HCT116 (cell line): ENCODE measurements around the gene DHRS9. TPM values are rescaled to one million over a fixed set of nuclear protein-coding genes. Genes with fewer than 3 reads are reported as not detected.

ENCODE experiments used
- ATAC-seq: fragments of 200-7000 bp; cut with Tn5 transposase; 2 replicates; pipeline ENCODE4 v1.9.1; 2020; ENCODE audit warnings: mild to moderate bottlenecking, moderate library complexity
- BruUV-seq: library from RNA; stranded (reverse); fragments of 400-500 nt; replicated peaks from 2 replicates; lab custom pipeline; 2021; lab: Mats Ljungman, UMichigan
- CTCF ChIA-PET: fragments of 300-600 bp; sonication (Branson Sonifier 250); formaldehyde crosslinking; loops from one replicate; lab custom pipeline; 2021; ENCODE audit warnings: antibody characterized with exemption; lab: Charles Lee
- POLR2A ChIA-PET: fragments of 300-600, 350-600 bp; sonication (Branson Sonifier 250); formaldehyde crosslinking; loops from one replicate; lab custom pipeline; 2021; ENCODE audit warnings: antibody characterized with exemption; lab: Charles Lee
- RAD21 ChIA-PET, 2 experiments: fragments of 300-600 bp; sonication (Branson Sonifier 250); formaldehyde crosslinking; loops; one replicate each; lab custom pipeline; 2023; ENCODE audit warnings: low total read pairs in 2 of 2; ENCODE audit not compliant: uncharacterized antibody in 2 of 2, unreplicated experiment in 2 of 2, low non-redundant PET in 1 of 2; lab: Charles Lee
- DNase-seq: peaks from one replicate; pipeline ENCODE4 v3.0.0-alpha.2; 2010; ENCODE audit warnings: low read depth, low spot score
- H2AFZ ChIP-seq: fragments of 200-600 bp; shearing (Covaris generic), sonication (generic); 2 replicates; pipeline ENCODE4 v1.6.1; 2017; ENCODE audit warnings: low read depth, mixed run types, mixed read lengths, antibody characterized with exemption, low read length; ENCODE audit not compliant: poor library complexity, severe bottlenecking
- H3K27ac ChIP-seq: 2 replicates; pipeline ENCODE4 v1.5.1; 2012; ENCODE audit warnings: low read depth, low read length
- H3K27me3 ChIP-seq: fragments of 200-600 bp; sonication (generic); 2 replicates; pipeline ENCODE4 v1.6.1; 2016; ENCODE audit warnings: mixed run types, low read length, mixed read lengths; ENCODE audit not compliant: insufficient read depth
- H3K36me3 ChIP-seq, 2 experiments: fragments of 200-500 bp in 1 of 2; fragments of 200-600 bp in 1 of 2; sonication (Bioruptor generic) in 1 of 2; sonication (generic) in 1 of 2; 2 replicates each; pipeline versions ENCODE4 v1.5.1 to v1.6.1; 2014 to 2016; ENCODE audit warnings: low read length in 2 of 2, inconsistent platforms in 1 of 2, mixed read lengths in 1 of 2, mixed run types in 1 of 2; ENCODE audit not compliant: insufficient read depth in 2 of 2, control insufficient read depth in 1 of 2
- H3K4me1 ChIP-seq, 2 experiments: fragments of 200-600 bp in 1 of 2; sonication (generic) in 1 of 2; 2 replicates each; pipeline versions ENCODE4 v1.5.1 to v1.6.1; 2012 to 2017; ENCODE audit warnings: low read length in 2 of 2, inconsistent platforms in 1 of 2, mild to moderate bottlenecking in 1 of 2, mixed read lengths in 1 of 2, mixed run types in 1 of 2, moderate library complexity in 1 of 2; ENCODE audit not compliant: insufficient read depth in 2 of 2, control insufficient read depth in 1 of 2
- H3K4me2 ChIP-seq: fragments of 200-600 bp; sonication (generic); 2 replicates; pipeline ENCODE4 v1.6.1; 2017; ENCODE audit warnings: mixed run types, low read length, mixed read lengths
- H3K4me3 ChIP-seq, 2 experiments: fragments of 200-600 bp in 1 of 2; sonication (generic) in 1 of 2; replicated peaks in 1 of 2; 2 replicates each; pipeline ENCODE4 v1.5.1; 2011 to 2016; ENCODE audit warnings: low read length in 2 of 2, control low read depth in 1 of 2, low read depth in 1 of 2, mild to moderate bottlenecking in 1 of 2, mixed read lengths in 1 of 2, mixed run types in 1 of 2
- H3K79me2 ChIP-seq: fragments of 200-600 bp; sonication (generic); 2 replicates; pipeline ENCODE4 v1.6.1; 2017; ENCODE audit warnings: mild to moderate bottlenecking, mixed run types, low read length, moderate library complexity, mixed read lengths; ENCODE audit not compliant: insufficient read depth
- H3K9ac ChIP-seq: fragments of 200-600 bp; sonication (generic); 2 replicates; pipeline ENCODE4 v1.6.1; 2016; ENCODE audit warnings: low read length, mixed read lengths
- H3K9me2 ChIP-seq: fragments of 200-600 bp; sonication (generic), shearing (Covaris generic); 2 replicates; pipeline ENCODE4 v1.6.1; 2017; ENCODE audit warnings: mixed run types, mild to moderate bottlenecking, moderate library complexity; ENCODE audit not compliant: insufficient read depth
- H3K9me3 ChIP-seq, 2 experiments: fragments of 200-500 bp in 1 of 2; fragments of 200-600 bp in 1 of 2; sonication (Bioruptor generic) in 1 of 2; sonication (generic) in 1 of 2; 2 replicates each; pipeline ENCODE4 v1.6.1; 2014 to 2017; ENCODE audit warnings: low read length in 2 of 2, mixed read lengths in 2 of 2, inconsistent platforms in 1 of 2, low read depth in 1 of 2, mild to moderate bottlenecking in 1 of 2, mixed run types in 1 of 2, moderate library complexity in 1 of 2; ENCODE audit not compliant: control insufficient read depth in 1 of 2, insufficient read depth in 1 of 2
- H4K20me1 ChIP-seq: fragments of 200-600 bp; sonication (generic), shearing (Covaris generic); 2 replicates; pipeline ENCODE4 v1.6.1; 2017; ENCODE audit warnings: mixed run types, mild to moderate bottlenecking, moderate library complexity; ENCODE audit not compliant: insufficient read depth
- ATF3 ChIP-seq: IDR thresholded peaks from 2 replicates; pipeline ENCODE4 v1.6.1; 2012
- CBX3 ChIP-seq: IDR thresholded peaks from 2 replicates; pipeline ENCODE4 v1.6.1; 2012; ENCODE audit warnings: low read depth
- CEBPB ChIP-seq: IDR thresholded peaks from 2 replicates; pipeline ENCODE4 v1.6.1; 2012; ENCODE audit warnings: low read depth
- CTCF ChIP-seq, 3 experiments: fragments of 200-600 bp in 1 of 3; sonication (generic) in 1 of 3; IDR thresholded peaks in 2 of 3; conservative IDR thresholded peaks in 1 of 3; 2 replicates each; pipeline ENCODE4 v1.5.1; 2012 to 2017; ENCODE audit warnings: low read depth in 2 of 3, low read length in 2 of 3, antibody characterized with exemption in 1 of 3, borderline replicate concordance in 1 of 3, control low read depth in 1 of 3, mild to moderate bottlenecking in 1 of 3, mixed read lengths in 1 of 3, mixed run types in 1 of 3, moderate library complexity in 1 of 3; ENCODE audit not compliant: insufficient read depth in 1 of 3
- EGR1 ChIP-seq: IDR thresholded peaks from 2 replicates; pipeline ENCODE4 v1.6.1; 2012; ENCODE audit warnings: low read depth
- ELF1 ChIP-seq: IDR thresholded peaks from 2 replicates; pipeline ENCODE4 v1.6.1; 2012; ENCODE audit warnings: low read depth, borderline replicate concordance
- EZH2 ChIP-seq: fragments of 200-600 bp; sonication (generic); IDR thresholded peaks from 2 replicates; pipeline ENCODE4 v1.6.1; 2017; ENCODE audit warnings: antibody characterized with exemption, mixed run types
- FOSL1 ChIP-seq: IDR thresholded peaks from 2 replicates; pipeline ENCODE4 v1.6.1; 2012; ENCODE audit warnings: low read depth
- POLR2A ChIP-seq: IDR thresholded peaks from 2 replicates; pipeline ENCODE4 v1.7.0; 2011; ENCODE audit warnings: borderline replicate concordance; ENCODE audit not compliant: insufficient read depth, insufficient read length; ENCODE audit errors: extremely low read depth
- POLR2AphosphoS5 ChIP-seq: IDR thresholded peaks from 2 replicates; pipeline ENCODE4 v1.6.1; 2011; ENCODE audit warnings: mild to moderate bottlenecking, low read depth, low read length, moderate library complexity
- RAD21 ChIP-seq: IDR thresholded peaks from 2 replicates; pipeline ENCODE4 v1.6.1; 2012; ENCODE audit warnings: low read depth, mild to moderate bottlenecking
- REST ChIP-seq: IDR thresholded peaks from 2 replicates; pipeline ENCODE4 v1.6.1; 2012; ENCODE audit warnings: low read depth
- SIN3A ChIP-seq: IDR thresholded peaks from 2 replicates; pipeline ENCODE4 v1.6.1; 2012; ENCODE audit warnings: low read depth
- SRF ChIP-seq: IDR thresholded peaks from 2 replicates; pipeline ENCODE4 v1.6.1; 2012; ENCODE audit warnings: low read depth
- TCF7L2 ChIP-seq: IDR thresholded peaks from 2 replicates; pipeline ENCODE4 v1.7.0; 2011; ENCODE audit warnings: borderline replicate concordance, inconsistent platforms; ENCODE audit not compliant: insufficient read depth, insufficient read length; ENCODE audit errors: extremely low read depth
- YY1 ChIP-seq: IDR thresholded peaks from 2 replicates; pipeline ENCODE4 v1.6.1; 2011; ENCODE audit warnings: low read length, low read depth, moderate library complexity, mild to moderate bottlenecking; ENCODE audit not compliant: insufficient replicate concordance; ENCODE audit errors: extremely low read depth
- ZFX ChIP-seq: fragments of 450-650 bp; IDR thresholded peaks from 2 replicates; pipeline ENCODE4 v1.6.1; 2017
- intact Hi-C: fragments of 100-400 bp; cut with micrococcal nuclease; formaldehyde crosslinking; loops from 2 replicates; pipeline ENCODE4 v1.10.0; 2022
- total RNA-seq: library from RNA; stranded (reverse); gene quantifications from one replicate; pipeline ENCODE4 v1.2.1, GENCODE V29; 2021; ENCODE audit not compliant: unreplicated experiment

The DHRS9 gene
- total RNA-seq, 1 experiment from 2014 or later = 0.15 TPM

- H2AFZ ChIP-seq = no peak overlapping the region
- H3K4me3 ChIP-seq = no peak overlapping the region
- peaks cover 5% of the 10 kb centered on the region; the same call in 1 of the 2 replicates for H3K27me3 ChIP-seq
- no peak for ATAC-seq
- no peaks in the 10 kb centered on the region for H3K79me2 ChIP-seq
- no peaks in the 10 kb centered on the region for H3K9me3 ChIP-seq
- H4K20me1 ChIP-seq = no peaks in the 10 kb centered on the region
- intact Hi-C loops = loop anchor here (2.0 kb wide), 1 partner anchor 115 kb away; no protein-coding TSS in a partner anchor
- POLR2A ChIA-PET = no interaction called here
- H3K9me2 ChIP-seq = no peaks in the 10 kb centered on the region
- H3K9ac ChIP-seq = no peak overlapping the region
- no peak overlapping the region for H3K27ac ChIP-seq
- DNase-seq = no peak
- H3K4me1 ChIP-seq = peaks cover 0 to 8% of the 10 kb centered on the region in 2 experiments; a peak in 1 of 4 replicates
- no TSS peak for BruUV-seq
- no peaks in the 10 kb centered on the region for H3K36me3 ChIP-seq
- no peak overlapping the region for H3K4me2 ChIP-seq
- no peak for TF ChIP-seq POLR2AphosphoS5
- no peak for TF ChIP-seq SRF
- no peak for TF ChIP-seq REST
- TF ChIP-seq EZH2 = no peak
- no peak for TF ChIP-seq TCF7L2
- no peak for TF ChIP-seq RAD21
- TF ChIP-seq SIN3A = no peak
- TF ChIP-seq ELF1 = no peak
- no peak for TF ChIP-seq FOSL1
- TF ChIP-seq EGR1 = no peak
- no peak for TF ChIP-seq CBX3
- no peak for TF ChIP-seq ZFX
- TF ChIP-seq ATF3 = no peak
- no peak for TF ChIP-seq CEBPB
- TF ChIP-seq CTCF (IDR thresholded peaks at IDR 0.05 in 2 of 3, conservative IDR thresholded peaks at IDR 0.05 in 1 of 3; ENCODE audit: borderline replicate concordance in 1 of 3, insufficient read depth in 1 of 3, low read depth in 2 of 3, low read length in 2 of 3) = no peak
- no peak for TF ChIP-seq YY1
- TF ChIP-seq POLR2A = no peak
- CTCF ChIA-PET = interaction anchor here (0.8 to 3.7 kb wide), 6 partner anchors 9 to 169 kb away, joined by 4 to 29 read pairs (median 17); no protein-coding TSS in a partner anchor
- RAD21 ChIA-PET = interaction anchor here in 1 of 2 experiments (1.2 kb wide), 1 partner anchor 23 kb away, joined by 3 read pairs; no protein-coding TSS in a partner anchor
These were observed 38.9 kb downstream of the DHRS9 start for GRCh38 chr2:169108099-169108884.
